HepG2 (cell line): ENCODE results near the gene CYB561. TPM values are rescaled to one million over a fixed set of nuclear protein-coding genes. Genes with fewer than 3 reads are reported as not detected.

ENCODE experiments used
- ARNTL ChIP-seq: sonication (generic); formaldehyde crosslinking; IDR thresholded peaks from 2 replicates; pipeline ENCODE4 v1.4.0; 2020; ENCODE audit warnings: mild to moderate bottlenecking, missing genetic modification reagents
- E2F2 ChIP-seq: sonication (generic); formaldehyde crosslinking; IDR thresholded peaks from 2 replicates; pipeline ENCODE4 v1.4.0; 2020; ENCODE audit warnings: missing genetic modification reagents, borderline replicate concordance
- FLYWCH1 ChIP-seq: sonication (generic); formaldehyde crosslinking; IDR thresholded peaks from 2 replicates; pipeline ENCODE4 v1.8.1; 2023; ENCODE audit warnings: mild to moderate bottlenecking, missing genetic modification reagents
- NFIC ChIP-seq: IDR thresholded peaks from 2 replicates; pipeline ENCODE4 v1.6.1; 2012; ENCODE audit warnings: mild to moderate bottlenecking, low read length, inconsistent platforms
- NR2C2 ChIP-seq: sonication (generic); formaldehyde crosslinking; IDR thresholded peaks from 2 replicates; pipeline ENCODE4 v1.4.0; 2020; ENCODE audit warnings: missing genetic modification reagents, mild to moderate bottlenecking, moderate library complexity, borderline replicate concordance
- ZBTB7A ChIP-seq: sonication (generic); formaldehyde crosslinking; IDR thresholded peaks from 2 replicates; pipeline ENCODE4 v1.8.0; 2022; ENCODE audit warnings: mild to moderate bottlenecking, missing genetic modification reagents
- ZFP82 ChIP-seq: sonication (generic); formaldehyde crosslinking; IDR thresholded peaks from 2 replicates; pipeline ENCODE4 v1.5.1; 2020; ENCODE audit warnings: mild to moderate bottlenecking, missing genetic modification reagents, borderline replicate concordance
- ZNF101 ChIP-seq: sonication (generic); formaldehyde crosslinking; IDR thresholded peaks from 2 replicates; pipeline ENCODE4 v1.4.0; 2020; ENCODE audit warnings: mild to moderate bottlenecking, low read depth, missing genetic modification reagents, borderline replicate concordance
- ZNF256 ChIP-seq: sonication (generic); formaldehyde crosslinking; conservative IDR thresholded peaks from 2 replicates; pipeline ENCODE4 v1.4.0; 2020; ENCODE audit warnings: missing genetic modification reagents
- ZNF441 ChIP-seq: sonication (generic); formaldehyde crosslinking; IDR thresholded peaks from 2 replicates; pipeline ENCODE4 v1.7.0; 2021; ENCODE audit warnings: missing genetic modification reagents, borderline replicate concordance
- polyA plus RNA-seq, 8 experiments: library from polyadenylated mRNA; depleted of rRNA in 3 of 8; stranded (reverse) in 7 of 8; unstranded in 1 of 8; fragments of >200 nt; fragmentation: Illumina TruSeq in 4 of 8; extraction: Trizol in 4 of 8; gene quantifications; 2 replicates each; pipeline versions ENCODE4 v1.2.1 to v1.2.3, GENCODE V29; 2011 to 2016; ENCODE audit warnings: low read depth in 4 of 8, missing spikeins in 1 of 8, mixed read lengths in 1 of 8; ENCODE audit not compliant: insufficient read depth in 1 of 8
- total RNA-seq, 5 experiments: library from RNA; depleted of rRNA; stranded (reverse); fragments of >200 nt; fragmentation: Illumina TruSeq; extraction: Trizol; gene quantifications; 2 replicates each; pipeline ENCODE4 v1.2.3, GENCODE V29; 2016; ENCODE audit warnings: low read depth in 1 of 5
- TF ChIP-seq, protein P1 (sequence below): sonication (generic); formaldehyde crosslinking; IDR thresholded peaks from 2 replicates; pipeline ENCODE4 v1.5.0; 2020; ENCODE audit warnings: mild to moderate bottlenecking, missing genetic modification reagents, borderline replicate concordance
- TF ChIP-seq, protein P2 (sequence below): IDR thresholded peaks from 2 replicates; pipeline ENCODE4 v1.6.1; 2012; ENCODE audit warnings: low read length, improper control_type of control experiment
- TF ChIP-seq, protein P3 (sequence below): IDR thresholded peaks from 2 replicates; pipeline ENCODE4 v1.6.1; 2016; ENCODE audit warnings: missing genetic modification reagents, missing compliant biosample characterization

Gene CYB561
- total and polyA plus RNA-seq, 2 of the 13 experiments (the other 11 are each of a cell fraction or from before 2014, with no cell fraction given), result 1.5 to 6.7 TPM

- TF ChIP-seq, protein P1, sequence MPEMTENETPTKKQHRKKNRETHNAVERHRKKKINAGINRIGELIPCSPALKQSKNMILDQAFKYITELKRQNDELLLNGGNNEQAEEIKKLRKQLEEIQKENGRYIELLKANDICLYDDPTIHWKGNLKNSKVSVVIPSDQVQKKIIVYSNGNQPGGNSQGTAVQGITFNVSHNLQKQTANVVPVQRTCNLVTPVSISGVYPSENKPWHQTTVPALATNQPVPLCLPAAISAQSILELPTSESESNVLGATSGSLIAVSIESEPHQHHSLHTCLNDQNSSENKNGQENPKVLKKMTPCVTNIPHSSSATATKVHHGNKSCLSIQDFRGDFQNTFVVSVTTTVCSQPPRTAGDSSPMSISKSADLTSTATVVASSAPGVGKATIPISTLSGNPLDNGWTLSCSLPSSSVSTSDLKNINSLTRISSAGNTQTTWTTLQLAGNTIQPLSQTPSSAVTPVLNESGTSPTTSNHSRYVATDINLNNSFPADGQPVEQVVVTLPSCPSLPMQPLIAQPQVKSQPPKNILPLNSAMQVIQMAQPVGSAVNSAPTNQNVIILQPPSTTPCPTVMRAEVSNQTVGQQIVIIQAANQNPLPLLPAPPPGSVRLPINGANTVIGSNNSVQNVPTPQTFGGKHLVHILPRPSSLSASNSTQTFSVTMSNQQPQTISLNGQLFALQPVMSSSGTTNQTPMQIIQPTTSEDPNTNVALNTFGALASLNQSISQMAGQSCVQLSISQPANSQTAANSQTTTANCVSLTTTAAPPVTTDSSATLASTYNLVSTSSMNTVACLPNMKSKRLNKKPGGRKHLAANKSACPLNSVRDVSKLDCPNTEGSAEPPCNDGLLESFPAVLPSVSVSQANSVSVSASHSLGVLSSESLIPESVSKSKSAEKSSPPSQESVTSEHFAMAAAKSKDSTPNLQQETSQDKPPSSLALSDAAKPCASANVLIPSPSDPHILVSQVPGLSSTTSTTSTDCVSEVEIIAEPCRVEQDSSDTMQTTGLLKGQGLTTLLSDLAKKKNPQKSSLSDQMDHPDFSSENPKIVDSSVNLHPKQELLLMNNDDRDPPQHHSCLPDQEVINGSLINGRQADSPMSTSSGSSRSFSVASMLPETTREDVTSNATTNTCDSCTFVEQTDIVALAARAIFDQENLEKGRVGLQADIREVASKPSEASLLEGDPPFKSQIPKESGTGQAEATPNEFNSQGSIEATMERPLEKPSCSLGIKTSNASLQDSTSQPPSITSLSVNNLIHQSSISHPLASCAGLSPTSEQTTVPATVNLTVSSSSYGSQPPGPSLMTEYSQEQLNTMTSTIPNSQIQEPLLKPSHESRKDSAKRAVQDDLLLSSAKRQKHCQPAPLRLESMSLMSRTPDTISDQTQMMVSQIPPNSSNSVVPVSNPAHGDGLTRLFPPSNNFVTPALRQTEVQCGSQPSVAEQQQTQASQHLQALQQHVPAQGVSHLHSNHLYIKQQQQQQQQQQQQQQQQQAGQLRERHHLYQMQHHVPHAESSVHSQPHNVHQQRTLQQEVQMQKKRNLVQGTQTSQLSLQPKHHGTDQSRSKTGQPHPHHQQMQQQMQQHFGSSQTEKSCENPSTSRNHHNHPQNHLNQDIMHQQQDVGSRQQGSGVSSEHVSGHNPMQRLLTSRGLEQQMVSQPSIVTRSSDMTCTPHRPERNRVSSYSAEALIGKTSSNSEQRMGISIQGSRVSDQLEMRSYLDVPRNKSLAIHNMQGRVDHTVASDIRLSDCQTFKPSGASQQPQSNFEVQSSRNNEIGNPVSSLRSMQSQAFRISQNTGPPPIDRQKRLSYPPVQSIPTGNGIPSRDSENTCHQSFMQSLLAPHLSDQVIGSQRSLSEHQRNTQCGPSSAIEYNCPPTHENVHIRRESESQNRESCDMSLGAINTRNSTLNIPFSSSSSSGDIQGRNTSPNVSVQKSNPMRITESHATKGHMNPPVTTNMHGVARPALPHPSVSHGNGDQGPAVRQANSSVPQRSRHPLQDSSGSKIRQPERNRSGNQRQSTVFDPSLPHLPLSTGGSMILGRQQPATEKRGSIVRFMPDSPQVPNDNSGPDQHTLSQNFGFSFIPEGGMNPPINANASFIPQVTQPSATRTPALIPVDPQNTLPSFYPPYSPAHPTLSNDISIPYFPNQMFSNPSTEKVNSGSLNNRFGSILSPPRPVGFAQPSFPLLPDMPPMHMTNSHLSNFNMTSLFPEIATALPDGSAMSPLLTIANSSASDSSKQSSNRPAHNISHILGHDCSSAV (CRISPR knock-in tag), result no peak
- TF ChIP-seq, protein P2, sequence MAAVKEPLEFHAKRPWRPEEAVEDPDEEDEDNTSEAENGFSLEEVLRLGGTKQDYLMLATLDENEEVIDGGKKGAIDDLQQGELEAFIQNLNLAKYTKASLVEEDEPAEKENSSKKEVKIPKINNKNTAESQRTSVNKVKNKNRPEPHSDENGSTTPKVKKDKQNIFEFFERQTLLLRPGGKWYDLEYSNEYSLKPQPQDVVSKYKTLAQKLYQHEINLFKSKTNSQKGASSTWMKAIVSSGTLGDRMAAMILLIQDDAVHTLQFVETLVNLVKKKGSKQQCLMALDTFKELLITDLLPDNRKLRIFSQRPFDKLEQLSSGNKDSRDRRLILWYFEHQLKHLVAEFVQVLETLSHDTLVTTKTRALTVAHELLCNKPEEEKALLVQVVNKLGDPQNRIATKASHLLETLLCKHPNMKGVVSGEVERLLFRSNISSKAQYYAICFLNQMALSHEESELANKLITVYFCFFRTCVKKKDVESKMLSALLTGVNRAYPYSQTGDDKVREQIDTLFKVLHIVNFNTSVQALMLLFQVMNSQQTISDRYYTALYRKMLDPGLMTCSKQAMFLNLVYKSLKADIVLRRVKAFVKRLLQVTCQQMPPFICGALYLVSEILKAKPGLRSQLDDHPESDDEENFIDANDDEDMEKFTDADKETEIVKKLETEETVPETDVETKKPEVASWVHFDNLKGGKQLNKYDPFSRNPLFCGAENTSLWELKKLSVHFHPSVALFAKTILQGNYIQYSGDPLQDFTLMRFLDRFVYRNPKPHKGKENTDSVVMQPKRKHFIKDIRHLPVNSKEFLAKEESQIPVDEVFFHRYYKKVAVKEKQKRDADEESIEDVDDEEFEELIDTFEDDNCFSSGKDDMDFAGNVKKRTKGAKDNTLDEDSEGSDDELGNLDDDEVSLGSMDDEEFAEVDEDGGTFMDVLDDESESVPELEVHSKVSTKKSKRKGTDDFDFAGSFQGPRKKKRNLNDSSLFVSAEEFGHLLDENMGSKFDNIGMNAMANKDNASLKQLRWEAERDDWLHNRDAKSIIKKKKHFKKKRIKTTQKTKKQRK, result no peak
- TF ChIP-seq ZNF256 (CRISPR knock-in tag), result no peak
- no peak for TF ChIP-seq ZNF101 (CRISPR knock-in tag)
- 0 out of 2 replicates have a peak, but pooled peaks have one; percentile 9 for TF ChIP-seq ZNF441 (CRISPR knock-in tag)
- TF ChIP-seq ZBTB7A (CRISPR knock-in tag), result 0 out of 2 replicates have a peak, but pooled peaks have one; percentile 56
- no peak for TF ChIP-seq ARNTL (CRISPR knock-in tag)
- TF ChIP-seq E2F2 (CRISPR knock-in tag), result no peak
- TF ChIP-seq NFIC, result no peak
- TF ChIP-seq, protein P3, sequence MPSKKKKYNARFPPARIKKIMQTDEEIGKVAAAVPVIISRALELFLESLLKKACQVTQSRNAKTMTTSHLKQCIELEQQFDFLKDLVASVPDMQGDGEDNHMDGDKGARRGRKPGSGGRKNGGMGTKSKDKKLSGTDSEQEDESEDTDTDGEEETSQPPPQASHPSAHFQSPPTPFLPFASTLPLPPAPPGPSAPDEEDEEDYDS (CRISPR knock-in tag), result no peak
- TF ChIP-seq NR2C2, result no peak; the same call in 1 of the 2 replicates
- no peak for TF ChIP-seq FLYWCH1 (CRISPR knock-in tag)
- TF ChIP-seq ZFP82, result 0 out of 2 replicates have a peak, but pooled peaks have one; percentile 8
Observed at GRCh38 chr17:63445954-63446752, at the start of gene CYB561 (continued).
